B cell (primary cell): Measurements from ENCODE around the gene ZCRB1. TPM values are rescaled to one million over a fixed set of nuclear protein-coding genes. Genes with fewer than 3 reads are reported as not detected.

Experiments
- ATAC-seq: fragments of 200-7000 bp; cut with Tn5 transposase; one replicate; pipeline ENCODE4 v1.10.0; 2021; ENCODE audit warnings: low read depth, mild to moderate bottlenecking, moderate number of reproducible peaks, moderate library complexity
- CTCF ChIA-PET: fragments of 350-600 bp; sonication (Branson Sonifier 250); formaldehyde crosslinking; loops from one replicate; lab custom pipeline; 2021; ENCODE audit warnings: antibody characterized with exemption, inconsistent platforms; lab: Charles Lee
- POLR2A ChIA-PET: fragments of 350-600 bp; sonication (Branson Sonifier 250); formaldehyde crosslinking; loops from one replicate; lab custom pipeline; 2021; ENCODE audit warnings: antibody characterized with exemption; lab: Charles Lee
- DNase-seq: peaks from one replicate; pipeline ENCODE4 v3.0.0; 2013
- H2AFZ ChIP-seq: 2 replicates; pipeline ENCODE4 v1.6.1; 2012; ENCODE audit warnings: mild to moderate bottlenecking, low read depth, low read length; ENCODE audit not compliant: insufficient read depth, poor library complexity, severe bottlenecking
- H3K27ac ChIP-seq, 2 donors: 1 replicate in 1 of 2; 2 replicates in 1 of 2; pipeline ENCODE4 v1.5.1; 2012 to 2013; ENCODE audit warnings: low read length in 2 of 2, mild to moderate bottlenecking in 2 of 2, moderate library complexity in 1 of 2
- H3K27me3 ChIP-seq, 4 experiments: fragments of 200-600 bp in 1 of 4; sonication (generic) in 1 of 4; replicated peaks in 1 of 4; 1 replicate in 2 of 4; 2 replicates in 2 of 4; pipeline versions ENCODE4 v1.6.1 to v1.7.0; 2013 to 2016; ENCODE audit warnings: low read length in 3 of 4, mild to moderate bottlenecking in 2 of 4, mixed read lengths in 1 of 4, moderate library complexity in 1 of 4; ENCODE audit not compliant: insufficient read depth in 4 of 4, control insufficient read depth in 3 of 4; ENCODE audit errors: control extremely low read depth in 1 of 4
- H3K36me3 ChIP-seq, 2 experiments: replicated peaks in 1 of 2; 1 replicate in 1 of 2; 2 replicates in 1 of 2; pipeline versions ENCODE4 v1.6.1 to v1.7.1; 2013; ENCODE audit warnings: low read length in 1 of 2; ENCODE audit not compliant: insufficient read depth in 2 of 2, control insufficient read depth in 1 of 2; ENCODE audit errors: control extremely low read depth in 1 of 2, extremely low read depth in 1 of 2
- H3K4me1 ChIP-seq, 2 donors: fragments of 200-600 bp in 1 of 2; sonication (generic) in 1 of 2; 1 replicate in 1 of 2; 2 replicates in 1 of 2; pipeline versions ENCODE4 v1.5.1 to v1.6.1; 2013 to 2017; ENCODE audit warnings: low read length in 2 of 2; ENCODE audit not compliant: control insufficient read depth in 2 of 2, insufficient read depth in 2 of 2
- H3K4me2 ChIP-seq: replicated peaks from 2 replicates; pipeline ENCODE3; 2012; ENCODE audit warnings: mild to moderate bottlenecking, low read depth, low read length; ENCODE audit not compliant: poor library complexity, severe bottlenecking
- H3K4me3 ChIP-seq, 5 experiments: fragments of 200-600 bp in 1 of 5; sonication (generic) in 1 of 5; 1 replicate in 3 of 5; 2 replicates in 2 of 5; pipeline versions ENCODE4 v1.5.1 to v1.7.0; 2011 to 2016; ENCODE audit warnings: low read length in 4 of 5, mild to moderate bottlenecking in 4 of 5, low read depth in 2 of 5, control low read depth in 1 of 5, moderate library complexity in 1 of 5; ENCODE audit not compliant: insufficient read depth in 1 of 5; ENCODE audit errors: control extremely low read depth in 1 of 5, extremely low read depth in 1 of 5
- H3K79me2 ChIP-seq: fragments of 200-600 bp; sonication (generic); one replicate; pipeline ENCODE4 v1.6.0; 2016; ENCODE audit warnings: low read length; ENCODE audit not compliant: control insufficient read depth, insufficient read depth
- H3K9ac ChIP-seq: fragments of 200-600 bp; sonication (generic); 2 replicates; pipeline ENCODE4 v1.6.1; 2017; ENCODE audit warnings: mild to moderate bottlenecking, low read length, moderate library complexity
- H3K9me3 ChIP-seq, 3 donors: one replicate each; pipeline versions ENCODE4 v1.6.1 to v1.7.1; 2013; ENCODE audit warnings: low read length in 2 of 3; ENCODE audit not compliant: control insufficient read depth in 2 of 3, insufficient read depth in 1 of 3; ENCODE audit errors: control extremely low read depth in 1 of 3
- H4K20me1 ChIP-seq: 2 replicates; pipeline ENCODE4 v1.6.0; 2012; ENCODE audit warnings: mild to moderate bottlenecking, low read length; ENCODE audit not compliant: insufficient read depth, control insufficient read depth, poor library complexity, severe bottlenecking
- H3K27ac Mint-ChIP-seq: one replicate; pipeline ENCODE4 v1.8.0; 2021; ENCODE audit warnings: mixed read lengths
- H3K27me3 Mint-ChIP-seq: one replicate; pipeline ENCODE4 v1.8.0; 2021; ENCODE audit warnings: mixed read lengths
- H3K4me1 Mint-ChIP-seq: one replicate; pipeline ENCODE4 v1.8.0; 2021; ENCODE audit warnings: mixed read lengths
- H3K4me3 Mint-ChIP-seq: one replicate; pipeline ENCODE4 v1.8.0; 2021; ENCODE audit warnings: mixed read lengths
- H3K9me3 Mint-ChIP-seq: one replicate; pipeline ENCODE4 v1.8.0; 2022; ENCODE audit warnings: mixed read lengths; ENCODE audit not compliant: insufficient read depth
- CTCF ChIP-seq: fragments of 200-600 bp; IDR thresholded peaks from one replicate; pipeline ENCODE4 v1.8.0; 2022; ENCODE audit warnings: antibody characterized with exemption, mild to moderate bottlenecking
- EZH2 ChIP-seq: IDR thresholded peaks from 2 replicates; pipeline ENCODE4 v1.6.1; 2012; ENCODE audit warnings: borderline replicate concordance, low read depth, mild to moderate bottlenecking, moderate library complexity, low read length; ENCODE audit not compliant: insufficient read depth, poor library complexity, severe bottlenecking
- WGBS: methylation state at CpG from one replicate; pipeline ENCODE4 v1.1.5; 2013; ENCODE audit warnings: missing lambda C conversion rate; ENCODE audit not compliant: insufficient coverage; 5-methylcytosine and 5-hydroxymethylcytosine counted together
- intact Hi-C: fragments of 100-400 bp; cut with micrococcal nuclease; formaldehyde crosslinking; loops from one replicate; pipeline ENCODE4 v1.10.0; 2022
- polyA plus RNA-seq: library from polyadenylated mRNA; depleted of rRNA; stranded (reverse); fragments of >200 nt; gene quantifications from 2 replicates; pipeline ENCODE4 v1.2.3, GENCODE V29; 2012
- total RNA-seq, 2 donors: library from RNA; stranded (reverse); fragments of 120-200 nt in 1 of 2; gene quantifications; 1 replicate in 1 of 2; 2 replicates in 1 of 2; pipeline versions ENCODE4 v1.2.3 to v1.2.4, GENCODE V29; 2013 to 2022

Gene ZCRB1
- total and polyA plus RNA-seq, 2 donors (not counting 1 experiment from before 2014, with no cell fraction given), result 9.8 to 23.2 TPM

DNA sequence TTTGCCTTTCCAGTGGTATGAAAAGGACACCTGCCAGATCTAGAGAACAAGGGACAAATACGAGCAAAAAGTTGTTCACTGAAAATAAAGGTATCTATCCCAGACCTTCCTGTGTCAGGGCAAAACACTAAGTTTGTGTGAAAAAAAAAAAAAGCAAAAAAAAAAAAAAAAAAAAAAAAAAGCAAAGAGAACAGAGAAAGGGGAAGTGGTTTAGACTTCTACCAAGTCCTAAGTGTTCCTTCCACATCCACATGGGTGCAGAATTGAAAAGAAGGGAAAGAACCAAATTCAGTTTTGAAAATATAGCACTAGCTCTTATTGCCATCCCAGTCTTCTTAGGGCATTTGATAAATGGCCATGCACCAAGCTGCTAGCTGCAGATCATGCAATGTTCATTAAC lies 41.7 kb downstream of the ZCRB1 start:
- no peak overlapping the region for H3K9ac ChIP-seq
- H3K27ac ChIP-seq, result no peak overlapping the region
- no peak overlapping the region for H3K4me2 ChIP-seq
- no peaks in the 10 kb centered on the region for H3K36me3 ChIP-seq
- H2AFZ ChIP-seq, result no peak overlapping the region
- no CpG with 5 or more reads among the region's 1 CpG for WGBS
- peaks cover 0 to 2% (median 0%) of the 10 kb centered on the region in 4 experiments for H3K27me3 ChIP-seq
- CTCF ChIA-PET, result no interaction called here
- intact Hi-C loops, result no loop called here
- no peak overlapping the region for H3K4me3 ChIP-seq
- no peak overlapping the region for H3K27ac Mint-ChIP-seq
- no peaks in the 10 kb centered on the region for H4K20me1 ChIP-seq
- H3K9me3 ChIP-seq, result no peaks in the 10 kb centered on the region
- H3K4me1 ChIP-seq, result peaks cover 6 to 8% of the 10 kb centered on the region in 2 donors
- POLR2A ChIA-PET, result no interaction called here
- DNase-seq (peak; percentile 19), ATAC-seq (peak; percentile 17)
- no peak for TF ChIP-seq EZH2
- no peak for TF ChIP-seq CTCF
- H3K27me3 Mint-ChIP-seq, result peaks cover 17% of the 10 kb centered on the region
- no peaks in the 10 kb centered on the region for H3K9me3 Mint-ChIP-seq
- H3K4me1 Mint-ChIP-seq, result peaks cover 8% of the 10 kb centered on the region
- H3K4me3 Mint-ChIP-seq, result no peak overlapping the region
- no peaks in the 10 kb centered on the region for H3K79me2 ChIP-seq

DNA sequence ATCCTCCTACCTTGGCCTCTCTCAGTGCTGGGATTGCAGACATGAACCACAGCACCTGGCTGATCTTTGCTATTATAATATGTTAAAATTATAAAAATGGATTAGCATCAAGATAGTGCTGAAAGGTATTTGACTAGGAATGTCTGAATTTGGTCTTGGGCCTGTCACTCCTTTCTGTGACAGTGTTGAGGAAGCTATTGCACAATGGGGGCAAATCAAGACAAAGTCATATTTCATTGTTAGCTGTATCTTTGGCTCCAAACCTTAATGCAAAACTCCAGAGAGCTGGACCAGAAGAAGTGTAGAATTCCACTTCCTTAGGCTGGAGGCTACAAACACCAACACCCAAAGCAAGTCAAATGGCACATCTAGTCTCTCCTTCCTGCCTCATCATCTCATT lies 42.2 kb downstream of the ZCRB1 start:
- intact Hi-C loops, result no loop called here
- H3K4me2 ChIP-seq, result no peak overlapping the region
- DNase-seq (peak; percentile 11), ATAC-seq (no peak)
- no peaks in the 10 kb centered on the region for H3K9me3 ChIP-seq
- peaks cover 0 to 2% (median 0%) of the 10 kb centered on the region in 4 experiments for H3K27me3 ChIP-seq
- H3K9me3 Mint-ChIP-seq, result no peaks in the 10 kb centered on the region
- peaks cover 8% of the 10 kb centered on the region for H3K4me1 Mint-ChIP-seq
- no peak overlapping the region for H3K27ac Mint-ChIP-seq
- no peak overlapping the region for H3K27ac ChIP-seq
- H2AFZ ChIP-seq, result no peak overlapping the region
- no peak overlapping the region for H3K4me3 Mint-ChIP-seq
- ChIA-PET CTCF (no interaction called here), POLR2A (no interaction called here)
- H3K27me3 Mint-ChIP-seq, result peaks cover 17% of the 10 kb centered on the region
- TF ChIP-seq CTCF (no peak), EZH2 (no peak)
- H3K9ac ChIP-seq, result no peak overlapping the region
- peaks cover 6 to 8% of the 10 kb centered on the region in 2 donors for H3K4me1 ChIP-seq
- H3K36me3 ChIP-seq, result no peaks in the 10 kb centered on the region
- H3K4me3 ChIP-seq, result no peak overlapping the region
- no peaks in the 10 kb centered on the region for H4K20me1 ChIP-seq
- no peaks in the 10 kb centered on the region for H3K79me2 ChIP-seq
